ENCODE results near the gene KRT82. TPM values are rescaled to one million over a fixed set of nuclear protein-coding genes. Genes with fewer than 3 reads are reported as not detected.
"Not testable (repeated sequence)": the region's sequence is repeated elsewhere in the genome, so short reads cannot be mapped to it uniquely, and the experiment has no call there.

KRT82 gene
- total and polyA plus RNA-seq, 10 donors, result 0.04 TPM; not detected in 9

DNA sequence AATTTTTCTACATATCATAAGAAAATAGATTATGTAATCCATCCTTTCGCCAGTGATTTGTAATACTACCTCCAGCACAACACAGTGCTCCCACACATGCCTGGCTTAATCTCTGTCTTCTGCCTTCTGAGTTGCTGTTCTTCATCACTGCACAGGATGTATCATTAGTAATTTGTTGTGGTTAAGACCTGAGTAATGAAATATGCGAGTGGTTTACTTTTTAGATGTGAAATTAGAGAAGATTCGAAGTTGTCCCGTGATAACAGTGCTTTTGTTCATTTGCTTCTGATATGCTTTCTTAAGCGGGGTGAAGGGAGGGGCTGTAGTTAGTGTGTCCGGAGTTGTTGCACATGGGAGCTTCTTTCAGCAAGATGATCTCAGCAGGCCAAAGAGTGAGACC is 56.9 kb downstream of the KRT82 start:
- no peak overlapping the region for H3K27ac ChIP-seq
- peaks cover 0 to 23% (median 8%) of the 10 kb centered on the region in 6 donors for H3K4me1 ChIP-seq
- no peak overlapping the region for H3K4me3 ChIP-seq
- intact Hi-C loops (cut with DNase I; ENCODE audit: low total_unique reads), result no loop called here
- WGBS, 5 donors, result 68 to 80% (median 76%) methylated on average over 6 of the region's 6 CpGs
- no peaks in the 10 kb centered on the region for H3K36me3 ChIP-seq
- peaks cover 0 to under 1% (median 0%) of the 10 kb centered on the region in 8 donors for H3K9me3 ChIP-seq
- TF ChIP-seq POLR2AphosphoS5 (IDR thresholded peaks at IDR 0.05), result no peak
- TF ChIP-seq, protein P1, sequence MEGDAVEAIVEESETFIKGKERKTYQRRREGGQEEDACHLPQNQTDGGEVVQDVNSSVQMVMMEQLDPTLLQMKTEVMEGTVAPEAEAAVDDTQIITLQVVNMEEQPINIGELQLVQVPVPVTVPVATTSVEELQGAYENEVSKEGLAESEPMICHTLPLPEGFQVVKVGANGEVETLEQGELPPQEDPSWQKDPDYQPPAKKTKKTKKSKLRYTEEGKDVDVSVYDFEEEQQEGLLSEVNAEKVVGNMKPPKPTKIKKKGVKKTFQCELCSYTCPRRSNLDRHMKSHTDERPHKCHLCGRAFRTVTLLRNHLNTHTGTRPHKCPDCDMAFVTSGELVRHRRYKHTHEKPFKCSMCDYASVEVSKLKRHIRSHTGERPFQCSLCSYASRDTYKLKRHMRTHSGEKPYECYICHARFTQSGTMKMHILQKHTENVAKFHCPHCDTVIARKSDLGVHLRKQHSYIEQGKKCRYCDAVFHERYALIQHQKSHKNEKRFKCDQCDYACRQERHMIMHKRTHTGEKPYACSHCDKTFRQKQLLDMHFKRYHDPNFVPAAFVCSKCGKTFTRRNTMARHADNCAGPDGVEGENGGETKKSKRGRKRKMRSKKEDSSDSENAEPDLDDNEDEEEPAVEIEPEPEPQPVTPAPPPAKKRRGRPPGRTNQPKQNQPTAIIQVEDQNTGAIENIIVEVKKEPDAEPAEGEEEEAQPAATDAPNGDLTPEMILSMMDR (IDR thresholded peaks at IDR 0.05 in 8 of 11, conservative IDR thresholded peaks at IDR 0.05 in 3 of 11), result no peak
- no peak for TF ChIP-seq POLR2A (IDR thresholded peaks at IDR 0.05)
- H3K27me3 ChIP-seq (replicated peaks in 1 of 7), result peaks cover 0 to 31% (median 0%) of the 10 kb centered on the region in 7 donors
- no peak for DNase-seq

DNA sequence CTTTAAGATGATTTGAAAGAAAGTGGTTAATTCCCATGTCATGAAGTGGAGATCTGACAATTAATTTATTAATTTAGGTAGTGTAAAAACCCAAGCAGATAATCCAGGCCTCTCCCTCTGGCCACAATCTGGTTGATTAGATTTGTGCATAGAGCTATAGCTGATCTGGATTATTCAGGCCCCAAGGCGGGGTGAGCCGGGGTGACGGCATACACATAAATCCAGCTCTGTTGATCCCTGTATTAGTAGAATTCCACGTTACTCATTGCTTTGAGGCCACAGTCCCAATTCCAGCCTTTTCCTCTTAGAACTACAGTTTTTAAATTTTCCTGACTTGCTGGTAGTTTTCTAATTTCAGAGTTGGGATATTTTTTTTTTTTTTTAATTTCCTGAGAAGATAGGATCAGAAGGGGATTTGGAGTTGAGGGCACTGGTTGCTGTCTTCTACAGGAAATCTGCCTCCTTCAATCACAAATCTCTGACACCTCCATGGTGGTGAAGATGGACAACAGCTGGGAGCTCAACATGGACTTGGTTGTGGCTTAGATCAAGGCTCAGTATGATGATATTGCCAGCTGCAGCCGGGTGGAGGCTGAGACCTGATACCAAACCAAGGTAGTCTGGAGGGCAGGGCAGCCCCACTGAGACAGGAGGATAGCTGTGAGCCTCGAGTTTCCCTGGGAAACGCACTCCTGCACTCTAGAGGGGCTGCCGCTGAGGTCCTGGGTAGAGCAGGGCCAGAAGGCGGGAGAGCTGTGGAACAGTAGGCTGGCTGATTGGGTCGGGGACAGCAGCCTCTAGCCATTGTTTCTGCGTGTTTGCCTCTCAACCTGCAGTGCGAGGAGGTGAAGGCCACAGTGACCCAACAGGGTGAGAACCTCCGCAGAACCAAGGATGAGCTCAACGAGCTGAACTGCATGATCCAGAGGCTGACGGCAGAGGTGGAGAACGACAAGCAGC is 58.3 kb downstream of the KRT82 start:
- peaks cover 0 to 23% (median 8%) of the 10 kb centered on the region in 6 donors for H3K4me1 ChIP-seq
- 65 to 77% (median 76%) methylated on average over 14 to 16 of the region's 16 CpGs for WGBS, 5 donors

DNA sequence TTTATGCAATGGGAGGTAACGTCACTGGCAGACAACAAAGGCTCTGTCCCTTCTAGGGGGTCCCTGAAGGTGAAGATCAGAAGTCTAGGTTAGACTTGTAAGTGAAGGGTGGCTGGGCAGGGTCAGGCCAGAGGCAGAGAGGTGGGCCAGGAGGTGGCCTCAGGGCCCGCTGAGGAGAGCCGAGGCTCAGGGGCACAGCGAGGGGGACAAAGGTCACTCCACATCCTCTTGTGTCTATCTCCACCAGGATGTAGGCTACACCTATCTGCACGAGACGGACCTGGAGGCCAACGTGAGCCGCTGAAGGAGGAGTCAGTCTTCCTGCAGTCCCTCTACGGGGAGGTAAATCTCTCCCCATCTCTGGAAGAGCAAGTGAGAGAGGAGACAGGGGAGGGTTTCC is 59.1 kb downstream of the KRT82 start:
- Histone ChIP-seq H3K4me3 (no peak overlapping the region), H3K36me3 (no peaks in the 10 kb centered on the region), H3K4me1 (peaks cover 0 to 16% (median 7%) of the 10 kb centered on the region in 6 donors), H3K27me3 (replicated peaks in 1 of 7) (peaks cover 0 to 17% (median 0%) of the 10 kb centered on the region in 7 donors), H3K27ac (no peak overlapping the region), H3K9me3 (peaks cover 0 to 11% (median 0%) of the 10 kb centered on the region in 8 donors)
- DNase-seq, result peak; percentile 57
- WGBS, 5 donors, result 62 to 77% (median 72%) methylated on average over 9 of the region's 9 CpGs
- TF ChIP-seq, protein P1 (IDR thresholded peaks at IDR 0.05 in 8 of 11, conservative IDR thresholded peaks at IDR 0.05 in 3 of 11), result no peak
- TF ChIP-seq POLR2AphosphoS5 (IDR thresholded peaks at IDR 0.05) (no peak), POLR2A (IDR thresholded peaks at IDR 0.05) (no peak)
- intact Hi-C loops (cut with DNase I; ENCODE audit: low total_unique reads), result no loop called here

More for the DNA sequence above, 58.3 kb downstream of the KRT82 start:
- TF ChIP-seq, protein P1 (IDR thresholded peaks at IDR 0.05 in 8 of 11, conservative IDR thresholded peaks at IDR 0.05 in 3 of 11), result no peak
- TF ChIP-seq POLR2AphosphoS5 (IDR thresholded peaks at IDR 0.05) (no peak), POLR2A (IDR thresholded peaks at IDR 0.05) (no peak)
- H3K27ac ChIP-seq, result no peak overlapping the region
- no peak overlapping the region for H3K4me3 ChIP-seq
- H3K9me3 ChIP-seq, result peaks cover 0 to 11% (median 0%) of the 10 kb centered on the region in 8 donors
- peak; percentile 60 for DNase-seq
- no peaks in the 10 kb centered on the region for H3K36me3 ChIP-seq
- H3K27me3 ChIP-seq (replicated peaks in 1 of 7), result peaks cover 0 to 25% (median 0%) of the 10 kb centered on the region in 7 donors
- intact Hi-C loops (cut with DNase I; ENCODE audit: low total_unique reads), result no loop called here

DNA sequence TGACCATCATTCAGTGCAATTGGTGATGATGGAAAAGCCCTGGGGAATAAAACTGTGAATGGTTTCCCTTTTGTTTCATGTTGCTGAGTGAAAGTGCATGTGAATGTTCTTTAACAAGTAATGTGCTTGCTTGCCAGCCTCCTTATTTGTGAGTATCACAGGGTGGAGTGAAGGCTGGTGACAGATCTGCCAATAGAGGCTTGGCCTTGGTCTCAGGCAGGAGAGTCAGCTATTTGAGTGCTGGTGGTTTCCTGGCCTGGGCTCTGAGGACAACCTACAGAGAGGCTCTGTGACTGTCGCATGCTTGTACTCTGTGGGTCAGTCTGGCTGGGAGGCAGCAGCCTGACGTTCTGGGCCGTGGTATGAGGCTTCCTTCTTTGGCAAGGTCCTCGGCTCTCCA is 59.5 kb downstream of the KRT82 start:
- no peak overlapping the region for H3K4me3 ChIP-seq
- H3K27ac ChIP-seq, result no peak overlapping the region
- no peak for DNase-seq
- H3K4me1 ChIP-seq, result peaks cover 0 to 12% (median 4%) of the 10 kb centered on the region in 6 donors
- TF ChIP-seq POLR2A (IDR thresholded peaks at IDR 0.05), result no peak
- 15 to 49% (median 29%) methylated on average over 4 of the region's 4 CpGs for WGBS, 5 donors
- H3K27me3 ChIP-seq (replicated peaks in 1 of 7), result peaks cover 0 to 17% (median 0%) of the 10 kb centered on the region in 7 donors
- H3K36me3 ChIP-seq, result no peaks in the 10 kb centered on the region
- intact Hi-C loops (cut with DNase I; ENCODE audit: low total_unique reads), result no loop called here
- peaks cover 0 to 11% (median 0%) of the 10 kb centered on the region in 8 donors for H3K9me3 ChIP-seq

DNA sequence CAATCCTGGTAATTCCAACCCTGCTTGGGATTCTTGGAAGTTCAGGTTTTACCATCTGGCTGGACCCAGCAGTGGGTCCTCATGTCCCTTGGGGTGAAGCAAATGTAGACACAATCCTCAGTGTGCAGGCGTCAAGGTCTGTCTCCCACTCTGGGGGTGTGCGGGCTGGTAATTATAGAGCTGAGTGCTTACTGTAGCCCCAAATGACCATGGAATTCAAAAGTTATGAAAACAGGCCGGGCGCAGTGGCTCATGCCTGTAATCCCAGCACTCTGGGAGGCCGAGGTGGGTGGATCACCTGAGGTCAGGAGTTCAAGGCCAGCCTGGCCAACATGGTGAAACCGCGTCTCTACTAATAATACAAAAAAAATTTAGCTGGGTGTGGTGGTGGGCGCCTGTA is 61.1 kb downstream of the KRT82 start:
- H3K4me3 ChIP-seq; H3K36me3 ChIP-seq; intact Hi-C loops (cut with DNase I; ENCODE audit: low total_unique reads); H3K4me1 ChIP-seq; H3K27ac ChIP-seq: not testable (repeated sequence)
- WGBS, 5 donors, result 86 to 96% (median 90%) methylated on average over 8 of the region's 8 CpGs
- peaks cover 0 to 10% (median 0%) of the 10 kb centered on the region in 7 donors for H3K27me3 ChIP-seq (replicated peaks in 1 of 7)
- H3K9me3 ChIP-seq, result peaks cover 0 to 11% (median 0%) of the 10 kb centered on the region in 8 donors
- peak; percentile 30 for DNase-seq

All from spleen (tissue), 11 donors.